Central memory CD8-positive, alpha-beta T cell (primary cell): ENCODE measurements around the gene FAM114A1.
"Not testable (repeated sequence)": the region's sequence is repeated elsewhere in the genome, so short reads cannot be mapped to it uniquely, and the experiment has no call there.

ENCODE experiments used
- ATAC-seq: fragments of 150-1000 bp; cut with Tn5 transposase; replicated peaks from 2 replicates; pipeline ENCODE4 v1.10.0; 2022; ENCODE audit warnings: mild to moderate bottlenecking, moderate FRiP score, moderate number of reproducible peaks; ENCODE audit not compliant: poor library complexity, severe bottlenecking; ENCODE audit errors: extremely low read depth
- DNase-seq, 2 donors: peaks; one replicate each; pipeline ENCODE4 v3.0.0; 2021; ENCODE audit warnings: low spot score in 2 of 2
- H3K27ac Mint-ChIP-seq: one replicate; pipeline ENCODE4 v1.8.0; 2022; ENCODE audit warnings: low read depth, mild to moderate bottlenecking, moderate library complexity, mixed read lengths
- H3K27me3 Mint-ChIP-seq: one replicate; pipeline ENCODE4 v1.8.0; 2022; ENCODE audit warnings: mixed read lengths
- H3K36me3 Mint-ChIP-seq: one replicate; pipeline ENCODE4 v1.8.0; 2022; ENCODE audit warnings: mild to moderate bottlenecking, moderate library complexity, mixed read lengths; ENCODE audit not compliant: insufficient read depth
- H3K4me1 Mint-ChIP-seq: one replicate; pipeline ENCODE4 v1.8.0; 2022; ENCODE audit warnings: mixed read lengths
- H3K4me3 Mint-ChIP-seq: one replicate; pipeline ENCODE4 v1.8.0; 2022; ENCODE audit warnings: mild to moderate bottlenecking, moderate library complexity, mixed read lengths
- H3K9me3 Mint-ChIP-seq: one replicate; pipeline ENCODE4 v1.8.0; 2022; ENCODE audit warnings: mixed read lengths

The FAM114A1 gene

DNA sequence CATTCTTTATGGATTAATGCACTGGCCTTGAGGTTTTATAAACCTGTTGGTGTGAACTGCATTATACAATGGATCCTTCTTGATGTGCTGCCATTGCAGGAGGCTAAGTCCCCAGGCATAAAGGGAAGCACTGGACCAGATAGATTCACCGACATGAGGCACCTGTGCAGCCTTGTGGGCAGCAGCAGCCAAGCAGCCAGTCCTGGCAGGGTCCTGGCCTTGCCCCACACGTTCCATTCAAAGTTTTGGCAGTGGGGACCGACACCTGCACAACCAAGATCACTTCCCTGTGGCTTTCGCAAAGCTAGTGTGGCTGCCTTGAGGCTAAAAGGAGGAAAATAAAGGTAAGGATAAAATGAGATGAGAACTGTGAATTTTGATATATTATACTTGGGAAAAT lies 111.5 kb downstream of the FAM114A1 start:
- Mint-ChIP-seq H3K27ac (no peak overlapping the region), H3K27me3 (no peaks in the 10 kb centered on the region), H3K36me3 (peaks cover 16% of the 10 kb centered on the region)

DNA sequence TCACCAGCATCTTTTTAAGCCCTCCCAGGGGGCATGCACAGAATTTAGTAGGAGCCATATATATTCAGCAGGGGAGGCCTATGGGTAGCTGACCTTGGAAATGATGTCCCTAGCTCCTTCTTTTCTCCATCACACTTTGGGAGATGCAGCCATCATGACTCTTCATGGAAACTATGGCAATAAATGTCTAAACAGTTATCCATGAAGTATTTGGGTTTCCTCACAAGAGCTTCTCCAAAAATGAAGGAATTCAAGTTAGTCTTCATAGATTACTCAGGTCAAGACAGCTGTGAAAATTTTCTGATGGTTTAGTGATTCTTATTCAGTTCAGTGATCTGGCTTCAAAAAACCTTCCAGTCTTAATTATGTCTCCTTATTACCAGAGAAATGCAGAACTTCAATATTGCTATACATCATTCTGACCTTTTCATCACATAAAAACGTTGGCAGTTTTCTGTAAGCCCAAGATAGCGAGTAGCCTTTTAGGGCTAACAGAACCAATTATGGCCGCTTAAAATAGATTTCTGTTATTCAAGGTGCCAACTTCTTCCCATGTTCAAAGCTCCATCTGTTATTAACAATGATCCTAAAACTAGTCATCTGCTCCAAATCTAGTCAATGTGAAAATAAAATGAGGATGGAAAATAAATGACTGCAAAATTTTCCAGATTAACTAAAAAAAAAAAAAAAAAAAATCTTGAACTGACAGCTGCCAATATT lies 112.1 kb downstream of the FAM114A1 start:
- no peak overlapping the region for H3K27ac Mint-ChIP-seq

More for the DNA sequence above, 111.5 kb downstream of the FAM114A1 start:
- ATAC-seq (no peak), DNase-seq (no peak)
- Mint-ChIP-seq H3K4me1 (no peaks in the 10 kb centered on the region), H3K4me3 (no peak overlapping the region), H3K9me3 (no peaks in the 10 kb centered on the region)

GRCh38 chr4:38980903-38981676 lies 113.5 kb downstream of the FAM114A1 start:
- Mint-ChIP-seq H3K9me3 (no peaks in the 10 kb centered on the region), H3K27me3 (no peaks in the 10 kb centered on the region), H3K27ac (no peak overlapping the region), H3K4me1 (no peaks in the 10 kb centered on the region), H3K36me3 (peaks cover 21% of the 10 kb centered on the region), H3K4me3 (no peak overlapping the region)
- ATAC-seq (no peak), DNase-seq (no peak)

More for the DNA sequence above, 112.1 kb downstream of the FAM114A1 start:
- Mint-ChIP-seq H3K4me3 (no peak overlapping the region), H3K36me3 (peaks cover 19% of the 10 kb centered on the region), H3K4me1 (no peaks in the 10 kb centered on the region), H3K27me3 (no peaks in the 10 kb centered on the region), H3K9me3 (no peaks in the 10 kb centered on the region)
- ATAC-seq (no peak), DNase-seq (no peak)

- H3K4me1 Mint-ChIP-seq = no peaks in the 10 kb centered on the region
- ATAC-seq = no peak
- H3K4me3 Mint-ChIP-seq = no peak overlapping the region
- peaks cover 22% of the 10 kb centered on the region for H3K36me3 Mint-ChIP-seq
- DNase-seq = no peak
- no peaks in the 10 kb centered on the region for H3K9me3 Mint-ChIP-seq
- H3K27ac Mint-ChIP-seq = no peak overlapping the region
- no peaks in the 10 kb centered on the region for H3K27me3 Mint-ChIP-seq
Measured at GRCh38 chr4:38982361-38983095, 114.9 kb downstream of the FAM114A1 start.

- Mint-ChIP-seq H3K27ac (no peak overlapping the region), H3K36me3 (peaks cover 24% of the 10 kb centered on the region), H3K4me1 (peaks cover under 1% of the 10 kb centered on the region), H3K27me3 (no peaks in the 10 kb centered on the region), H3K9me3 (no peaks in the 10 kb centered on the region), H3K4me3 (no peak overlapping the region)
- no peak for ATAC-seq
- DNase-seq = no peak
Measured at GRCh38 chr4:38983291-38983690, 115.7 kb downstream of the FAM114A1 start.

DNA sequence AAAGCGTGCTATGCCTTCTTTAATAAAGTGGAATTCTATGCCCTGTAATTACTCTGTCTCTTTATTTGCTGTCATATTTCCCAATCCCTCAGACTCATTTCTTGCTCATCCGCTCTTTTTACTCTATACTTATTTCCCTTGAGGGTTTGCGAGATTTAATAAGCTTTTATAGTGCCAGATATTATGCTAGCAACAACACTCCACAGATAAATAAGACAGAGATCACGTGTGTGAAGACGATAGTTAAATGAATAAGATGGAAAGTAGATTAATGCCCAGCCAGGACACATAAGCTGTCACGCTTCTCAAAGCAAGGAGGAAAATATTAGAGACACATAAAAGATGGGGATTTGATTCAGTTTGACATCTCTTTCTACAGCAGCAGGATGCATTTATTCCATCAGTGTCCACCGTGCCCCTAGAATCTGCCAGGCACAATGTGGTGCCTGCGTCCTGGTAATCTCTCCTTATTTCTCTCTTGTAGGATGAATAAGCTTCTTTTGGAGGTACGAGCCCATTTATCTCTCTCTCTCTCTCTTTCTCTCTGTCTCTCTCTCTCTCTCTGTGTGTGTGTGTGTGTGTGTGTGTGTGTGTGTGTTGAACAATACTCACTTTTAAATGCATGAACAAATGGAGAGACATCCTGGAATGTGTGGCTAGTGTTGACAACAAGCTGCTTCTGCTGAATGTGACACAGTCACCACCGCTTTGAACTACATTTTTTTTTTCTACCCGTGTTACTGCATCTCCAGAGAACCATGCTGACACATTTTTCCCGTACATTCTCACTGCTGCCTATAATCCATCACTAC lies 116.4 kb downstream of the FAM114A1 start:
- ATAC-seq = no peak
- Mint-ChIP-seq H3K27ac (peak overlapping the region; percentile 43), H3K4me3 (no peak overlapping the region), H3K36me3 (peaks cover 22% of the 10 kb centered on the region), H3K27me3 (no peaks in the 10 kb centered on the region), H3K9me3 (no peaks in the 10 kb centered on the region), H3K4me1 (peaks cover 5% of the 10 kb centered on the region)
- DNase-seq = no peak

GRCh38 chr4:38985410-38986100 lies 117.9 kb downstream of the FAM114A1 start:
- Mint-ChIP-seq H3K36me3 (peaks cover 22% of the 10 kb centered on the region), H3K4me3 (no peak overlapping the region), H3K27me3 (no peaks in the 10 kb centered on the region), H3K27ac (no peak overlapping the region), H3K9me3 (no peaks in the 10 kb centered on the region), H3K4me1 (peaks cover 5% of the 10 kb centered on the region)
- DNase-seq (no peak), ATAC-seq (no peak)

GRCh38 chr4:38987491-38987890 lies 119.9 kb downstream of the FAM114A1 start:
- Mint-ChIP-seq H3K4me3 (no peak overlapping the region), H3K9me3 (no peaks in the 10 kb centered on the region), H3K27ac (peak overlapping the region; percentile 30), H3K27me3 (no peaks in the 10 kb centered on the region), H3K36me3 (peaks cover 21% of the 10 kb centered on the region), H3K4me1 (peaks cover 5% of the 10 kb centered on the region)
- DNase-seq (no peak), ATAC-seq (no peak)

GRCh38 chr4:38988353-38988752 lies 120.7 kb downstream of the FAM114A1 start:
- H3K36me3 Mint-ChIP-seq = peaks cover 21% of the 10 kb centered on the region
- H3K9me3 Mint-ChIP-seq, DNase-seq, ATAC-seq, H3K27ac Mint-ChIP-seq, H3K4me1 Mint-ChIP-seq, H3K4me3 Mint-ChIP-seq, H3K27me3 Mint-ChIP-seq: not testable (repeated sequence)

- H3K9me3 Mint-ChIP-seq = no peaks in the 10 kb centered on the region
- H3K36me3 Mint-ChIP-seq = peaks cover 21% of the 10 kb centered on the region
- no peak for ATAC-seq
- H3K27me3 Mint-ChIP-seq = no peaks in the 10 kb centered on the region
- no peak overlapping the region for H3K4me3 Mint-ChIP-seq
- DNase-seq = no peak
- H3K4me1 Mint-ChIP-seq = peaks cover 5% of the 10 kb centered on the region
- H3K27ac Mint-ChIP-seq = no peak overlapping the region
Measured at GRCh38 chr4:38989487-38989886, 121.9 kb downstream of the FAM114A1 start.

- ATAC-seq (no peak), DNase-seq (no peak)
- H3K9me3 Mint-ChIP-seq = no peaks in the 10 kb centered on the region
- H3K27me3 Mint-ChIP-seq = no peaks in the 10 kb centered on the region
- H3K27ac Mint-ChIP-seq = no peak overlapping the region
- no peak overlapping the region for H3K4me3 Mint-ChIP-seq
- H3K4me1 Mint-ChIP-seq = peaks cover 5% of the 10 kb centered on the region
- peaks cover 26% of the 10 kb centered on the region for H3K36me3 Mint-ChIP-seq
Measured at GRCh38 chr4:38990241-38990640, 122.6 kb downstream of the FAM114A1 start.
